ENCODE measurements around the gene SNX14. TPM values are rescaled to one million over a fixed set of nuclear protein-coding genes. Genes with fewer than 3 reads are reported as not detected.

The SNX14 gene
- total and polyA plus RNA-seq, 2 of the 8 experiments (the other 6 are each of a cell fraction or from before 2014, with no cell fraction given), result 11.9 to 24.2 TPM

GRCh38 chr6:85641897-85642773 lies 48.5 kb upstream of the SNX14 start (continued):
- TF ChIP-seq TBP (IDR thresholded peaks at IDR 0.05; ENCODE audit: low read depth, low read length), result peak; percentile 52
- TF ChIP-seq ATF2 (IDR thresholded peaks at IDR 0.05; ENCODE audit: low read length), result no peak
- TF ChIP-seq CTCF (IDR thresholded peaks at IDR 0.05; ENCODE audit: control extremely low read depth in 1 of 3, insufficient read depth in 1 of 3, low read depth in 1 of 3, low read length in 3 of 3), result no peak
- TF ChIP-seq CHD2 (IDR thresholded peaks at IDR 0.05; ENCODE audit: low read length), result no peak
- TF ChIP-seq BACH1 (IDR thresholded peaks at IDR 0.05; ENCODE audit: low read length), result no peak
- TF ChIP-seq TAF7 (optimal IDR thresholded peaks at IDR 0.05; ENCODE audit: borderline replicate concordance, low read depth, low read length), result peak; percentile 60
- no peak for TF ChIP-seq CEBPB (IDR thresholded peaks at IDR 0.05; ENCODE audit: low read depth, low read length)
- TF ChIP-seq EGR1 (IDR thresholded peaks at IDR 0.05; ENCODE audit: borderline replicate concordance, low read depth, low read length), result no peak
- no peak for TF ChIP-seq RNF2 (IDR thresholded peaks at IDR 0.05; ENCODE audit: borderline replicate concordance, low read depth, low read length, missing control alignments, poor library complexity, severe bottlenecking)
- TF ChIP-seq SIN3A (conservative IDR thresholded peaks at IDR 0.05 in 1 of 2, IDR thresholded peaks at IDR 0.05 in 1 of 2; ENCODE audit: low read depth in 1 of 2, low read length in 2 of 2), result peak; percentile 25 to 49; a peak in 2 of 4 replicates
- TF ChIP-seq FOSL1 (IDR thresholded peaks at IDR 0.05; ENCODE audit: insufficient read depth, low read depth, low read length), result no peak
- peak; percentile 12 for TF ChIP-seq POLR2AphosphoS5 (IDR thresholded peaks at IDR 0.05; ENCODE audit: low read depth, low read length)
- TF ChIP-seq RAD21 (IDR thresholded peaks at IDR 0.05 in 1 of 2, conservative IDR thresholded peaks at IDR 0.05 in 1 of 2; ENCODE audit: low read depth in 2 of 2, low read length in 2 of 2), result no peak
- TF ChIP-seq, protein P1, sequence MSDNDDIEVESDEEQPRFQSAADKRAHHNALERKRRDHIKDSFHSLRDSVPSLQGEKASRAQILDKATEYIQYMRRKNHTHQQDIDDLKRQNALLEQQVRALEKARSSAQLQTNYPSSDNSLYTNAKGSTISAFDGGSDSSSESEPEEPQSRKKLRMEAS (IDR thresholded peaks at IDR 0.05), result peak; percentile 83
- no peak for TF ChIP-seq KDM5A (IDR thresholded peaks at IDR 0.05; ENCODE audit: low read length)
- TF ChIP-seq SIRT6 (IDR thresholded peaks at IDR 0.05; ENCODE audit: low read length), result no peak
- TF ChIP-seq SP4 (IDR thresholded peaks at IDR 0.05; ENCODE audit: low read length), result no peak

Data from H1 (cell line).